ENCODE data around the gene GPR78. TPM values are rescaled to one million over a fixed set of nuclear protein-coding genes. Genes with fewer than 3 reads are reported as not detected.

Gene GPR78
- total RNA-seq, 1 donor from 2014 or later = 0.09 TPM

- H2AFZ ChIP-seq (replicated peaks) = no peak overlapping the region
- no peaks in the 10 kb centered on the region for H3K36me3 ChIP-seq
- DNase-seq (ENCODE audit: low spot score) = no peak
- no peak overlapping the region for H3K9ac ChIP-seq
- Mint-ChIP-seq H3K4me1 (peaks cover 6% of the 10 kb centered on the region), H3K4me3 (no peak overlapping the region), H3K36me3 (no peaks in the 10 kb centered on the region), H3K27ac (no peak overlapping the region), H3K27me3 (ENCODE audit: insufficient read depth, low read depth) (peaks cover 8% of the 10 kb centered on the region), H3K9me3 (no peaks in the 10 kb centered on the region)
- no peak overlapping the region for H3K4me3 ChIP-seq
- TF ChIP-seq EZH2phosphoT487 (IDR thresholded peaks at IDR 0.05) (no peak), EZH2 (IDR thresholded peaks at IDR 0.05) (no peak)
- TF ChIP-seq, protein P1, sequence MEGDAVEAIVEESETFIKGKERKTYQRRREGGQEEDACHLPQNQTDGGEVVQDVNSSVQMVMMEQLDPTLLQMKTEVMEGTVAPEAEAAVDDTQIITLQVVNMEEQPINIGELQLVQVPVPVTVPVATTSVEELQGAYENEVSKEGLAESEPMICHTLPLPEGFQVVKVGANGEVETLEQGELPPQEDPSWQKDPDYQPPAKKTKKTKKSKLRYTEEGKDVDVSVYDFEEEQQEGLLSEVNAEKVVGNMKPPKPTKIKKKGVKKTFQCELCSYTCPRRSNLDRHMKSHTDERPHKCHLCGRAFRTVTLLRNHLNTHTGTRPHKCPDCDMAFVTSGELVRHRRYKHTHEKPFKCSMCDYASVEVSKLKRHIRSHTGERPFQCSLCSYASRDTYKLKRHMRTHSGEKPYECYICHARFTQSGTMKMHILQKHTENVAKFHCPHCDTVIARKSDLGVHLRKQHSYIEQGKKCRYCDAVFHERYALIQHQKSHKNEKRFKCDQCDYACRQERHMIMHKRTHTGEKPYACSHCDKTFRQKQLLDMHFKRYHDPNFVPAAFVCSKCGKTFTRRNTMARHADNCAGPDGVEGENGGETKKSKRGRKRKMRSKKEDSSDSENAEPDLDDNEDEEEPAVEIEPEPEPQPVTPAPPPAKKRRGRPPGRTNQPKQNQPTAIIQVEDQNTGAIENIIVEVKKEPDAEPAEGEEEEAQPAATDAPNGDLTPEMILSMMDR (IDR thresholded peaks at IDR 0.05) = no peak
- no peak overlapping the region for H3K27ac ChIP-seq
- H3K4me1 ChIP-seq = no peaks in the 10 kb centered on the region
- no peaks in the 10 kb centered on the region for H3K27me3 ChIP-seq
- H3F3A ChIP-seq (ENCODE audit: low read depth) = no peaks in the 10 kb centered on the region
- no peak overlapping the region for H3K4me2 ChIP-seq
- no peaks in the 10 kb centered on the region for H3K9me3 ChIP-seq (ENCODE audit: low read depth)
- no peaks in the 10 kb centered on the region for H4K20me1 ChIP-seq (ENCODE audit: low read depth)
- H3K79me2 ChIP-seq (ENCODE audit: low read depth) = no peaks in the 10 kb centered on the region
Measured at GRCh38 chr4:8600686-8601085, 20.5 kb downstream of the GPR78 start.

- no peaks in the 10 kb centered on the region for H3F3A ChIP-seq (ENCODE audit: low read depth)
- no peaks in the 10 kb centered on the region for H3K27me3 ChIP-seq
- no peak for DNase-seq (ENCODE audit: low spot score)
- no peaks in the 10 kb centered on the region for H3K79me2 ChIP-seq (ENCODE audit: low read depth)
- Mint-ChIP-seq H3K27me3 (ENCODE audit: insufficient read depth, low read depth) (peaks cover 8% of the 10 kb centered on the region), H3K27ac (no peak overlapping the region), H3K36me3 (no peaks in the 10 kb centered on the region), H3K4me3 (no peak overlapping the region), H3K4me1 (peaks cover 5% of the 10 kb centered on the region), H3K9me3 (no peaks in the 10 kb centered on the region)
- no peak overlapping the region for H3K9ac ChIP-seq
- no peaks in the 10 kb centered on the region for H3K4me1 ChIP-seq
- no peak overlapping the region for H3K4me2 ChIP-seq
- H3K27ac ChIP-seq = no peak overlapping the region
- H3K36me3 ChIP-seq = no peaks in the 10 kb centered on the region
- no peak overlapping the region for H3K4me3 ChIP-seq
- H4K20me1 ChIP-seq (ENCODE audit: low read depth) = no peaks in the 10 kb centered on the region
- H2AFZ ChIP-seq (replicated peaks) = no peak overlapping the region
- H3K9me3 ChIP-seq (ENCODE audit: low read depth) = no peaks in the 10 kb centered on the region
- TF ChIP-seq EZH2phosphoT487 (IDR thresholded peaks at IDR 0.05) (no peak), EZH2 (IDR thresholded peaks at IDR 0.05) (no peak)
- TF ChIP-seq, protein P1 (IDR thresholded peaks at IDR 0.05) = no peak
Measured at GRCh38 chr4:8601086-8601485, 20.9 kb downstream of the GPR78 start.

- H3K27me3 Mint-ChIP-seq (ENCODE audit: insufficient read depth, low read depth) = peaks cover 8% of the 10 kb centered on the region
- H3K27ac ChIP-seq = no peak overlapping the region
- no peaks in the 10 kb centered on the region for H3K9me3 Mint-ChIP-seq
- no peaks in the 10 kb centered on the region for H3K79me2 ChIP-seq (ENCODE audit: low read depth)
- no peak overlapping the region for H3K27ac Mint-ChIP-seq
- no peaks in the 10 kb centered on the region for H3K4me1 ChIP-seq
- no peaks in the 10 kb centered on the region for H3K9me3 ChIP-seq (ENCODE audit: low read depth)
- TF ChIP-seq, protein P1 (IDR thresholded peaks at IDR 0.05) = no peak
- TF ChIP-seq EZH2 (IDR thresholded peaks at IDR 0.05) = no peak
- H3K4me2 ChIP-seq = no peak overlapping the region
- peaks cover 5% of the 10 kb centered on the region for H3K4me1 Mint-ChIP-seq
- H4K20me1 ChIP-seq (ENCODE audit: low read depth) = no peaks in the 10 kb centered on the region
- no peak overlapping the region for H3K4me3 Mint-ChIP-seq
- H2AFZ ChIP-seq (replicated peaks) = no peak overlapping the region
- H3K9ac ChIP-seq = no peak overlapping the region
- no peak overlapping the region for H3K4me3 ChIP-seq
- no peaks in the 10 kb centered on the region for H3K27me3 ChIP-seq
- H3K36me3 ChIP-seq = no peaks in the 10 kb centered on the region
- no peaks in the 10 kb centered on the region for H3F3A ChIP-seq (ENCODE audit: low read depth)
- DNase-seq (ENCODE audit: low spot score) = no peak
- no peaks in the 10 kb centered on the region for H3K36me3 Mint-ChIP-seq
Measured at GRCh38 chr4:8601556-8601955, 21.4 kb downstream of the GPR78 start.

Measured in neural progenitor cell (in vitro differentiated cells).